Esophagus squamous epithelium (tissue), 5 donors: ENCODE data around the gene CHD2. TPM values are rescaled to one million over a fixed set of nuclear protein-coding genes. Genes with fewer than 3 reads are reported as not detected.

Experiments used
- DNase-seq: peaks from one replicate; lab custom pipeline; 2025; lab: John Stamatoyannopoulos, UW
- H3K27ac ChIP-seq, 4 donors: fragments of 200-600 bp; sonication (generic); one replicate each; pipeline ENCODE4 v1.5.1; 2016 to 2019; ENCODE audit warnings: mild to moderate bottlenecking in 1 of 4
- H3K27me3 ChIP-seq, 4 donors: fragments of 200-600 bp; sonication (generic); 1 replicate in 3 of 4; 2 replicates in 1 of 4; pipeline versions ENCODE4 v1.5.1 to v1.6.0; 2017 to 2021; ENCODE audit warnings: antibody characterized with exemption in 1 of 4
- H3K36me3 ChIP-seq, 3 donors: fragments of 200-600 bp; sonication (generic); one replicate each; pipeline ENCODE4 v1.5.1; 2016 to 2019
- H3K4me1 ChIP-seq, 3 donors: fragments of 200-600 bp; sonication (generic); one replicate each; pipeline ENCODE4 v1.5.1; 2017 to 2019
- H3K4me3 ChIP-seq, 4 donors: fragments of 200-600 bp; sonication (generic); 1 replicate in 3 of 4; 2 replicates in 1 of 4; pipeline ENCODE4 v1.5.1; 2016 to 2019; ENCODE audit warnings: mild to moderate bottlenecking in 2 of 4, moderate library complexity in 1 of 4
- H3K9me3 ChIP-seq, 3 donors: fragments of 200-600 bp; sonication (generic); one replicate each; pipeline ENCODE4 v1.5.1; 2016 to 2019
- POLR2A ChIP-seq, 4 donors: fragments of 450-650 bp; IDR thresholded peaks; one replicate each; pipeline ENCODE4 v1.6.1; 2017; ENCODE audit warnings: antibody characterized with exemption in 4 of 4, mild to moderate bottlenecking in 4 of 4, moderate library complexity in 3 of 4
- WGBS, 2 donors: methylation state at CpG; one replicate each; pipeline ENCODE4 v1.1.5; 2018; 5-methylcytosine and 5-hydroxymethylcytosine counted together
- intact Hi-C: fragments of 100-400 bp; cut with DNase I; formaldehyde crosslinking; loops from one replicate; pipeline ENCODE4 v1.15.0; 2022
- total RNA-seq, 4 donors: library from RNA; depleted of rRNA; stranded (reverse); fragments of >200 nt; gene quantifications; one replicate each; pipeline ENCODE4 v1.1.0, GENCODE V29; 2016
- TF ChIP-seq, protein P1 (sequence below), 6 experiments: fragments of 450-650 bp in 4 of 6; fragments of 200-600 bp in 2 of 6; sonication (generic) in 2 of 6; IDR thresholded peaks; one replicate each; pipeline ENCODE4 v1.5.1; 2016 to 2019; ENCODE audit warnings: antibody characterized with exemption in 6 of 6, mild to moderate bottlenecking in 4 of 6, moderate library complexity in 4 of 6
- donor health status: DM: yes; HTN: yes; CAD: no.

CHD2 gene
- total RNA-seq, 4 donors from 2014 or later = 36.1 to 132 (median 74.8) TPM

DNA sequence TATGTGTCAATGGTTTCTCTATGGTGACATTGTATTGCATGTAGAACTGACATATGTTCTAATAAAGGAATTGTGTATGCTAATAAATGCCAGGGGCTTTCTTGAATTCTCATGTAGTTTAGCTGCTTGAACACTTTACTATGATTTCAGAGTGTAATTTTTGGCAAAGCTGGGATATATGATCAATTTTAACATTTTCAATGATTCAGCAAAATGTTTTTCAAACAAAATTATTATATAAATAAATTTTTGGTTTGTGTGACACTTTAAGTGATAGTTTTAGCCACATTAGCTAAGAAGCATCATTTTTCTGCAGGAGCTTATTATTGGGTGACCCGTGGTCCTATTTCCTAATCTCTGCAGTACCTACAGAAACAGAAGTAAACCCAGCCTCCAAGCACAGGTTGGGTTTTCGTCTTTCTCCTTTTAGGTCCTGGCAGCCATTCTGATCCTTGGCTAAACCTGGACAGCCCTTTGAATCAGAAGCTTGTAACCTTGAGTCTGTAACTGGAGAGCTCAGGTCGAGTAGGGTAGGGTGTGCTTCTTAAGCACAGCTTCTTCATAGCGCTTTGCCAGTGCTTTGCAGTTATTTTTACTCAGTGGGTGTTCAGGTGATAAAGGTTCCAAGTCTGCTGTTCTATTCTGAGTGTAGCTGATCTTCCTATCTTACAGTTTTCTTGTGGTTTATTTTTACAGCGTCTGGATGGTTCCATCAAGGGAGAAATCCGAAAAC is 74.2 kb downstream of the CHD2 start:
- Histone ChIP-seq H3K4me3 (no peak overlapping the region), H3K4me1 (no peaks in the 10 kb centered on the region), H3K9me3 (no peaks in the 10 kb centered on the region), H3K27ac (no peak overlapping the region), H3K27me3 (no peaks in the 10 kb centered on the region), H3K36me3 (peaks cover 11 to 100% (median 34%) of the 10 kb centered on the region in 3 donors)
- TF ChIP-seq, protein P1, sequence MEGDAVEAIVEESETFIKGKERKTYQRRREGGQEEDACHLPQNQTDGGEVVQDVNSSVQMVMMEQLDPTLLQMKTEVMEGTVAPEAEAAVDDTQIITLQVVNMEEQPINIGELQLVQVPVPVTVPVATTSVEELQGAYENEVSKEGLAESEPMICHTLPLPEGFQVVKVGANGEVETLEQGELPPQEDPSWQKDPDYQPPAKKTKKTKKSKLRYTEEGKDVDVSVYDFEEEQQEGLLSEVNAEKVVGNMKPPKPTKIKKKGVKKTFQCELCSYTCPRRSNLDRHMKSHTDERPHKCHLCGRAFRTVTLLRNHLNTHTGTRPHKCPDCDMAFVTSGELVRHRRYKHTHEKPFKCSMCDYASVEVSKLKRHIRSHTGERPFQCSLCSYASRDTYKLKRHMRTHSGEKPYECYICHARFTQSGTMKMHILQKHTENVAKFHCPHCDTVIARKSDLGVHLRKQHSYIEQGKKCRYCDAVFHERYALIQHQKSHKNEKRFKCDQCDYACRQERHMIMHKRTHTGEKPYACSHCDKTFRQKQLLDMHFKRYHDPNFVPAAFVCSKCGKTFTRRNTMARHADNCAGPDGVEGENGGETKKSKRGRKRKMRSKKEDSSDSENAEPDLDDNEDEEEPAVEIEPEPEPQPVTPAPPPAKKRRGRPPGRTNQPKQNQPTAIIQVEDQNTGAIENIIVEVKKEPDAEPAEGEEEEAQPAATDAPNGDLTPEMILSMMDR (IDR thresholded peaks at IDR 0.05) = no peak
- TF ChIP-seq POLR2A (IDR thresholded peaks at IDR 0.05) = no peak
- DNase-seq = no peak
- intact Hi-C loops = no loop called here
- WGBS, 2 donors = 87 to 88% methylated on average over 6 of the region's 6 CpGs

DNA sequence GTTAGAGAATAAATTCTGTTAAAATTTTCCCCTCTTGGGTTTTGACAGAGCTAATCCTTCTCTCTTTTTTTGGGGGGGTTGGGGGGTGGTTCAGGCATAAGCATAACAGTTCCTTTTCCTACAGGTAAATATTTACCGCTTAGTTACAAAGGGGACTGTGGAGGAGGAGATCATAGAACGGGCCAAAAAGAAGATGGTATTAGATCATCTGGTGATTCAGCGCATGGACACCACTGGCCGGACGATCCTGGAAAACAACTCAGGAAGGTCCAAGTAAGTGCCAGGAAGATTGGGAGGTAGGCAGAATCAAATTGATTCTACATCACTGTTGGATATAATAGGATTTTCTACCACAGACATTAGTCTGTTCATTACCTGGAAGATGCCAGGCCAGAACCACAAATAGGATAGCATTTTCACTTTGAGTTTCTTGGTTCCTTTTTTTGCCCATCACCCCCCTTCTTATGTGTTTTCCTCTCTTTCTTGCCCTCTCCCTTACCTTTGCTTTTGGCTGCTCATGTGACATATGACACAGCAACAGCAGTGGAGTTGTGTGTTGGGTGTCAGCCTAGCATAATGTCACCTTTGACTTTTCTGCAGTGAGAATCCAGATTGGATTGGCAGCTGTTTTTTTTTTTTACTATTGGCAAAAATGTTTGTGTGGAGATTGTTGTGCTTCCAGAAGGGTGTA is 79.0 kb downstream of the CHD2 start:
- Histone ChIP-seq H3K4me1 (peaks cover 0 to 17% (median 4%) of the 10 kb centered on the region in 3 donors), H3K27me3 (no peaks in the 10 kb centered on the region), H3K4me3 (no peak overlapping the region), H3K27ac (peak overlapping the region in 1 of 4 donors; percentile 6), H3K36me3 (peaks cover 15 to 100% (median 48%) of the 10 kb centered on the region in 3 donors), H3K9me3 (no peaks in the 10 kb centered on the region)
- TF ChIP-seq, protein P1 (IDR thresholded peaks at IDR 0.05) = no peak
- no peak for TF ChIP-seq POLR2A (IDR thresholded peaks at IDR 0.05)
- no peak for DNase-seq
- intact Hi-C loops = no loop called here
- 82 to 83% methylated on average over 5 of the region's 5 CpGs for WGBS, 2 donors

DNA sequence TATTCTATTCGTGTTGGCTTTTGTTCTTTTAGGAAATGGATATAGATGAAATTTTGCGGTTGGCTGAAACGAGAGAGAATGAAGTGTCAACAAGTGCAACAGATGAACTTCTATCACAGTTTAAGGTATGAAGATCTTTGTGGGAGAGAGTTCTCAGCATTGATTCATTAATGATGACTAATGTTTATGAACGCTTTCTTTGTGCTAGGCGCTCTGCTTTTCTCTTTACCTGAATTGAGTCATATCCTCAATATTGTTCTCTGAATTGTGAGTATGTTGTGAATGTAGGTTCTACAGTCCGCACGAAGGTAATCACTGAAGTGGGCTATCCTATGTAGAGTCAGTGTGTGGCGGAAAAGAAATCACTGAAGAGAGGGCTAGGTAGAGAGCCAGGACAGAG is 81.2 kb downstream of the CHD2 start:
- Histone ChIP-seq H3K27me3 (no peaks in the 10 kb centered on the region), H3K4me3 (no peak overlapping the region), H3K27ac (peak overlapping the region; percentile 4 to 54 (median 29)), H3K9me3 (no peaks in the 10 kb centered on the region), H3K4me1 (peaks cover 0 to 17% (median 4%) of the 10 kb centered on the region in 3 donors), H3K36me3 (peaks cover 15 to 100% (median 56%) of the 10 kb centered on the region in 3 donors)
- WGBS, 2 donors = 38 to 60% methylated on average over 8 of the region's 8 CpGs
- no peak for DNase-seq
- intact Hi-C loops = loop anchor here (10.0 kb wide), 1 partner anchor 47 kb away; no protein-coding TSS in a partner anchor
- TF ChIP-seq POLR2A (IDR thresholded peaks at IDR 0.05) = no peak
- TF ChIP-seq, protein P1 (IDR thresholded peaks at IDR 0.05) = no peak

DNA sequence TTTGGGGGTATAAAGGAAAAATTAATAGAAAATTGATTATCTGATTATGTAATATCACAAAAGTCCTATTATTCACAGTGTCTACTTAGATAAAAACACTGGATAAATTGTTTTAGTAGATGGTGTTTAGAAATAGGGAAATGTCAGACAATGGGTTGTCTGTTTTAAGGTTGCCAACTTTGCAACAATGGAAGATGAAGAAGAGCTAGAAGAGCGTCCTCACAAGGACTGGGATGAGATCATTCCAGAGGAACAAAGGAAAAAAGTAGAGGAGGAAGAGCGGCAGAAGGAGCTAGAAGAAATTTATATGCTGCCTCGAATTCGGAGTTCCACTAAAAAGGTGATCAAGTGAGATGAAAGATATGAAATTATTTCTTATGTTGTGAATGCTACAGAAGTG is 84.0 kb downstream of the CHD2 start:
- no peak for DNase-seq
- intact Hi-C loops = loop anchor here (10.0 kb wide), 1 partner anchor 49 kb away; no protein-coding TSS in a partner anchor
- no peak overlapping the region for H3K27ac ChIP-seq
- peaks cover 0 to 17% (median 4%) of the 10 kb centered on the region in 3 donors for H3K4me1 ChIP-seq
- H3K4me3 ChIP-seq = no peak overlapping the region
- TF ChIP-seq, protein P1 (IDR thresholded peaks at IDR 0.05) = no peak
- no peak for TF ChIP-seq POLR2A (IDR thresholded peaks at IDR 0.05)
- no peaks in the 10 kb centered on the region for H3K9me3 ChIP-seq
- peaks cover 10 to 100% (median 50%) of the 10 kb centered on the region in 3 donors for H3K36me3 ChIP-seq
- WGBS, 2 donors = 81 to 82% methylated on average over 4 of the region's 4 CpGs
- no peaks in the 10 kb centered on the region for H3K27me3 ChIP-seq

DNA sequence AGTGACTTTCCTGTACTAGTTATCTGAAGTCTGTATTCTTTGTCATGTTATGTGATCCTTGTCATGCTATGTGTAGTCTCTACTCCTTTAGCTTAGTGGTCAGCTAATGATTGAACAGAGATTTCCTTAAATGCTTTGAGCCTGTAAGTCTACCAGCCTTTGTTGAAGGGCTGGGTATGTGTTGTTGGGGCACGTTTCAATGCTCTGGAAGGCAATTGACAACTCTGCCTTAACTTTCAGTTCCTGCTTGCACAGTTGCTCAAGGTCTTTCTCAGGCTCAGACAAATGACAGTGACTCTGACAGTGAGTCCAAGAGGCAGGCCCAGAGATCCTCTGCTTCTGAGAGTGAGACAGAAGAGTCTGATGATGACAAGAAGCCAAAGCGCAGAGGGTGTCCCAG is 89.3 kb downstream of the CHD2 start:
- no peak for DNase-seq
- TF ChIP-seq, protein P1 (IDR thresholded peaks at IDR 0.05) = no peak
- no peak for TF ChIP-seq POLR2A (IDR thresholded peaks at IDR 0.05)
- intact Hi-C loops = loop anchor here (10.0 kb wide), 1 partner anchor 55 kb away; no protein-coding TSS in a partner anchor
- 72 to 92% methylated on average over 1 to 2 of the region's 2 CpGs for WGBS, 2 donors
- no peak overlapping the region for H3K27ac ChIP-seq
- H3K27me3 ChIP-seq = no peaks in the 10 kb centered on the region
- peaks cover 11 to 100% (median 48%) of the 10 kb centered on the region in 3 donors for H3K36me3 ChIP-seq
- no peaks in the 10 kb centered on the region for H3K9me3 ChIP-seq
- no peaks in the 10 kb centered on the region for H3K4me1 ChIP-seq
- H3K4me3 ChIP-seq = no peak overlapping the region
